Tibial artery (tissue), 4 donors: Measurements from ENCODE around the gene ARID3B.

Experiments used
- DNase-seq, 2 donors: peaks; one replicate each; pipeline ENCODE4 v3.0.0-alpha.2; 2019
- H3K27ac ChIP-seq, 2 donors: fragments of 200-600 bp; sonication (generic) in 1 of 2; 1 replicate in 1 of 2; 2 replicates in 1 of 2; pipeline ENCODE4 v1.5.1; 2018 to 2019; ENCODE audit warnings: mild to moderate bottlenecking in 1 of 2
- H3K27me3 ChIP-seq, 2 donors: fragments of 200-600 bp; sonication (generic) in 1 of 2; one replicate each; pipeline versions ENCODE4 v1.5.1 to v1.6.0; 2016 to 2019
- H3K36me3 ChIP-seq, 3 donors: fragments of 200-600 bp; sonication (generic) in 2 of 3; one replicate each; pipeline ENCODE4 v1.5.1; 2016 to 2019; ENCODE audit warnings: mild to moderate bottlenecking in 2 of 3
- H3K4me1 ChIP-seq, 4 donors: fragments of 200-600 bp; sonication (generic) in 2 of 4; 1 replicate in 3 of 4; 2 replicates in 1 of 4; pipeline ENCODE4 v1.5.1; 2016 to 2019
- H3K4me3 ChIP-seq, 2 donors: fragments of 200-600 bp; sonication (generic) in 1 of 2; 1 replicate in 1 of 2; 2 replicates in 1 of 2; pipeline ENCODE4 v1.5.1; 2018 to 2019; ENCODE audit warnings: mild to moderate bottlenecking in 2 of 2
- H3K9me3 ChIP-seq, 3 donors: fragments of 200-600 bp; sonication (generic) in 1 of 3; one replicate each; pipeline ENCODE4 v1.5.1; 2016 to 2019
- intact Hi-C: fragments of 100-400 bp; cut with DNase I; formaldehyde crosslinking; loops from one replicate; pipeline ENCODE4 v1.15.0; 2023; ENCODE audit warnings: low total_unique reads
- TF ChIP-seq, protein P1 (sequence below), 2 experiments: fragments of 200-600 bp in 1 of 2; fragments of 450-650 bp in 1 of 2; IDR thresholded peaks; one replicate each; pipeline ENCODE4 v1.5.1; 2017 to 2019; ENCODE audit warnings: antibody characterized with exemption in 2 of 2, mild to moderate bottlenecking in 1 of 2, moderate library complexity in 1 of 2

The ARID3B gene

DNA sequence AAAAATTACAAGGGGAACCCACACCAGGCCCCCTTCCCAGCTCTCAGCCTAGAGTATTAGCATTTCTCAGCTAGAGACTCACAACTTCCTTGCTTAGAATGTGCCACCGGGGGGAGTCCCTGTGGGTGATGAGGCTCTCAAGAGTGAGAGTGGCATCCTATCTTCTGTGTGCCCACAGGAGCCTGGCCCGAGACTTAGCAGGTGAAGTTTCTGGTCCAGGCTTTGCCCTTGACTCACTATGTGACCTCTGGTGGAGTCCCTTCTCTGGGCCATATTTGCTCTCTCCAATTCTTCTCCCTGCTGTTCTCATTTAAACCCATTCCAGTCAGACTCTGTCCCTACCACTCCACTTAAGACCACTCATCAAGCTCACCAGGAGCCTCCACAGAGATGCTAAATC, 92.8 kb downstream of the ARID3B start:
- Histone ChIP-seq H3K4me3 (no peak overlapping the region), H3K9me3 (no peaks in the 10 kb centered on the region), H3K36me3 (peaks cover 32 to 99% (median 83%) of the 10 kb centered on the region in 3 donors), H3K4me1 (peaks cover 0 to 7% (median 0%) of the 10 kb centered on the region in 4 donors), H3K27ac (no peak overlapping the region), H3K27me3 (no peaks in the 10 kb centered on the region)
- DNase-seq = no peak
- TF ChIP-seq, protein P1, sequence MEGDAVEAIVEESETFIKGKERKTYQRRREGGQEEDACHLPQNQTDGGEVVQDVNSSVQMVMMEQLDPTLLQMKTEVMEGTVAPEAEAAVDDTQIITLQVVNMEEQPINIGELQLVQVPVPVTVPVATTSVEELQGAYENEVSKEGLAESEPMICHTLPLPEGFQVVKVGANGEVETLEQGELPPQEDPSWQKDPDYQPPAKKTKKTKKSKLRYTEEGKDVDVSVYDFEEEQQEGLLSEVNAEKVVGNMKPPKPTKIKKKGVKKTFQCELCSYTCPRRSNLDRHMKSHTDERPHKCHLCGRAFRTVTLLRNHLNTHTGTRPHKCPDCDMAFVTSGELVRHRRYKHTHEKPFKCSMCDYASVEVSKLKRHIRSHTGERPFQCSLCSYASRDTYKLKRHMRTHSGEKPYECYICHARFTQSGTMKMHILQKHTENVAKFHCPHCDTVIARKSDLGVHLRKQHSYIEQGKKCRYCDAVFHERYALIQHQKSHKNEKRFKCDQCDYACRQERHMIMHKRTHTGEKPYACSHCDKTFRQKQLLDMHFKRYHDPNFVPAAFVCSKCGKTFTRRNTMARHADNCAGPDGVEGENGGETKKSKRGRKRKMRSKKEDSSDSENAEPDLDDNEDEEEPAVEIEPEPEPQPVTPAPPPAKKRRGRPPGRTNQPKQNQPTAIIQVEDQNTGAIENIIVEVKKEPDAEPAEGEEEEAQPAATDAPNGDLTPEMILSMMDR (IDR thresholded peaks at IDR 0.05) = no peak
- intact Hi-C loops = loop anchor here (2.0 to 10.0 kb wide), 4 partner anchors 137 to 321 kb away; partner anchors contain the start of genes RPP25 and UBL7

DNA sequence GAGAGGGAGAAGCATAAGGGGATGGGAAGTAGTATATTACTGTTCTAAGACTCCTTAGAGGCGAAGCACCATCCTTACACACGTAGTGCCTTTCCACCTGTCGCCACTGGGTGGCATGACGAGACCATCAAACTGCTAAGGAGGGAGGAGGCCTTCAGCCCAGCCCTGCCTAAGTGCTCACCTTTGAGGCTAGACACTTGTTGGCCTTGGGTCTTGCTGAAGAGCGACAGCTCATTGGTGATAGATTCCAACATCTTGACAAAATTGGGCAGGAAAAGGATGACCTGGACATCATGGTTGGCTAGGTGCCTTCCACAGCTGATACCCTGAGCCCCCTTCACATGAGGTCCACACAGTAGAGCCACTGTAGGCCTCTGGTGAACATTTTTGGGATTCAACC, 94.2 kb downstream of the ARID3B start:
- peak in 1 of 2 donors; percentile 57 for DNase-seq
- intact Hi-C loops = loop anchor here (2.0 to 10.0 kb wide), 3 partner anchors 136 to 320 kb away; partner anchors contain the start of genes RPP25 and UBL7
- TF ChIP-seq, protein P1 (IDR thresholded peaks at IDR 0.05) = peak; percentile 81 to 83
- H3K4me1 ChIP-seq = peaks cover 0 to 3% (median 0%) of the 10 kb centered on the region in 4 donors
- peaks cover 30 to 99% (median 83%) of the 10 kb centered on the region in 3 donors for H3K36me3 ChIP-seq
- no peak overlapping the region for H3K4me3 ChIP-seq
- no peaks in the 10 kb centered on the region for H3K27me3 ChIP-seq
- H3K9me3 ChIP-seq = no peaks in the 10 kb centered on the region
- H3K27ac ChIP-seq = no peak overlapping the region

DNA sequence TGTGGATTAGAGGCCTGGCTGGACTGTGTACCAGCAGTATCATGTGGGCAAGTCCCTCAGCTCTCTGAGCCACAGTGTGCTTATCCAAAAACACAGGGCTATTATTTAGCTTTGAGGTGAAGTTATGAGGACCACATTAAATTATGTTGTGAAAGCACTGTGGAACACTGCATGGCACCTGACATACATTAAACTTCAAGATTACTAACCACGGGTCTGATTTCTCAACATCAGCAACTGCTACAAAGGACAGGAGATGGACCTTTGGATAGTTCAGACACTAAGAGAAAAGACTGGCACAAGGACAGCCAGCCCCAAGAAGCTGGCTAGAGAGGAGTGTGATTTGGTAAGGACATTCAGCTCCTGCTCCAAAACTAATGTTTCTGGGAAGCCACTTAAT, 96.0 kb downstream of the ARID3B start:
- H3K27me3 ChIP-seq = no peaks in the 10 kb centered on the region
- intact Hi-C loops = loop anchor here (10.0 kb wide), 2 partner anchors 172 to 318 kb away; partner anchors contain the start of genes RPP25 and UBL7
- no peak overlapping the region for H3K4me3 ChIP-seq
- DNase-seq = no peak
- TF ChIP-seq, protein P1 (IDR thresholded peaks at IDR 0.05) = no peak
- peaks cover 32 to 96% (median 73%) of the 10 kb centered on the region in 3 donors for H3K36me3 ChIP-seq
- H3K4me1 ChIP-seq = peaks cover 0 to 10% (median under 1%) of the 10 kb centered on the region in 4 donors
- no peaks in the 10 kb centered on the region for H3K9me3 ChIP-seq
- H3K27ac ChIP-seq = no peak overlapping the region

GRCh38 chr15:74641151-74641550, 100.1 kb downstream of the ARID3B start:
- Histone ChIP-seq H3K36me3 (peaks cover 24 to 55% (median 34%) of the 10 kb centered on the region in 3 donors), H3K4me1 (peaks cover 0 to 32% (median 17%) of the 10 kb centered on the region in 4 donors), H3K27me3 (no peaks in the 10 kb centered on the region), H3K27ac (no peak overlapping the region), H3K4me3 (no peak overlapping the region), H3K9me3 (no peaks in the 10 kb centered on the region)
- TF ChIP-seq, protein P1 (IDR thresholded peaks at IDR 0.05) = no peak
- DNase-seq = no peak
- intact Hi-C loops = no loop called here

- Histone ChIP-seq H3K4me3 (no peak overlapping the region), H3K9me3 (no peaks in the 10 kb centered on the region), H3K36me3 (peaks cover 12 to 43% (median 22%) of the 10 kb centered on the region in 3 donors), H3K27ac (peak overlapping the region; percentile 40 to 46), H3K27me3 (no peaks in the 10 kb centered on the region), H3K4me1 (peaks cover 0 to 32% (median 17%) of the 10 kb centered on the region in 4 donors)
- intact Hi-C loops = no loop called here
- TF ChIP-seq, protein P1 (IDR thresholded peaks at IDR 0.05) = no peak
- DNase-seq = no peak
These were observed 101.3 kb downstream of the ARID3B start for GRCh38 chr15:74642348-74642733.
